ENCODE results near the gene TOP2A. TPM values are rescaled to one million over a fixed set of nuclear protein-coding genes. Genes with fewer than 3 reads are reported as not detected.

Gene TOP2A
- total RNA-seq, 1 donor from 2014 or later, result 114 TPM

DNA sequence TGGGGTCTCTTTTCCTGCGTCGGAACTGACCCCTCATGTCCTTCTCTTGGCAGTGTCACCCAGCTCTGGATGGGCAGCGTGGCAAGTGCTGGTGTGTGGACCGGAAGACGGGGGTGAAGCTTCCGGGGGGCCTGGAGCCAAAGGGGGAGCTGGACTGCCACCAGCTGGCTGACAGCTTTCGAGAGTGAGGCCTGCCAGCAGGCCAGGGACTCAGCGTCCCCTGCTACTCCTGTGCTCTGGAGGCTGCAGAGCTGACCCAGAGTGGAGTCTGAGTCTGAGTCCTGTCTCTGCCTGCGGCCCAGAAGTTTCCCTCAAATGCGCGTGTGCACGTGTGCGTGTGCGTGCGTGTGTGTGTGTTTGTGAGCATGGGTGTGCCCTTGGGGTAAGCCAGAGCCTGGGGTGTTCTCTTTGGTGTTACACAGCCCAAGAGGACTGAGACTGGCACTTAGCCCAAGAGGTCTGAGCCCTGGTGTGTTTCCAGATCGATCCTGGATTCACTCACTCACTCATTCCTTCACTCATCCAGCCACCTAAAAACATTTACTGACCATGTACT, 38.8 kb upstream of the TOP2A start:
- Mint-ChIP-seq H3K27me3 (peaks cover 14% of the 10 kb centered on the region), H3K36me3 (ENCODE audit: insufficient read depth) (peaks cover 3% of the 10 kb centered on the region), H3K4me3 (ENCODE audit: low read depth) (no peak overlapping the region), H3K9me3 (ENCODE audit: low read depth) (no peaks in the 10 kb centered on the region), H3K27ac (no peak overlapping the region), H3K4me1 (ENCODE audit: low read depth) (peaks cover 2% of the 10 kb centered on the region)
- TF ChIP-seq, protein P1, sequence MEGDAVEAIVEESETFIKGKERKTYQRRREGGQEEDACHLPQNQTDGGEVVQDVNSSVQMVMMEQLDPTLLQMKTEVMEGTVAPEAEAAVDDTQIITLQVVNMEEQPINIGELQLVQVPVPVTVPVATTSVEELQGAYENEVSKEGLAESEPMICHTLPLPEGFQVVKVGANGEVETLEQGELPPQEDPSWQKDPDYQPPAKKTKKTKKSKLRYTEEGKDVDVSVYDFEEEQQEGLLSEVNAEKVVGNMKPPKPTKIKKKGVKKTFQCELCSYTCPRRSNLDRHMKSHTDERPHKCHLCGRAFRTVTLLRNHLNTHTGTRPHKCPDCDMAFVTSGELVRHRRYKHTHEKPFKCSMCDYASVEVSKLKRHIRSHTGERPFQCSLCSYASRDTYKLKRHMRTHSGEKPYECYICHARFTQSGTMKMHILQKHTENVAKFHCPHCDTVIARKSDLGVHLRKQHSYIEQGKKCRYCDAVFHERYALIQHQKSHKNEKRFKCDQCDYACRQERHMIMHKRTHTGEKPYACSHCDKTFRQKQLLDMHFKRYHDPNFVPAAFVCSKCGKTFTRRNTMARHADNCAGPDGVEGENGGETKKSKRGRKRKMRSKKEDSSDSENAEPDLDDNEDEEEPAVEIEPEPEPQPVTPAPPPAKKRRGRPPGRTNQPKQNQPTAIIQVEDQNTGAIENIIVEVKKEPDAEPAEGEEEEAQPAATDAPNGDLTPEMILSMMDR (IDR thresholded peaks at IDR 0.05; ENCODE audit: unreplicated experiment), result no peak
- no peak for DNase-seq (ENCODE audit: low spot score, unreplicated experiment)

GRCh38 chr17:40454613-40454995, 36.9 kb upstream of the TOP2A start:
- DNase-seq (ENCODE audit: low spot score, unreplicated experiment), result no peak
- no peak overlapping the region for H3K4me3 Mint-ChIP-seq (ENCODE audit: low read depth)
- no peak overlapping the region for H3K27ac Mint-ChIP-seq
- TF ChIP-seq, protein P1 (IDR thresholded peaks at IDR 0.05; ENCODE audit: unreplicated experiment), result no peak
- peaks cover 14% of the 10 kb centered on the region for H3K27me3 Mint-ChIP-seq
- peaks cover 3% of the 10 kb centered on the region for H3K36me3 Mint-ChIP-seq (ENCODE audit: insufficient read depth)
- H3K9me3 Mint-ChIP-seq (ENCODE audit: low read depth), result no peaks in the 10 kb centered on the region
- H3K4me1 Mint-ChIP-seq (ENCODE audit: low read depth), result peaks cover 2% of the 10 kb centered on the region

DNA sequence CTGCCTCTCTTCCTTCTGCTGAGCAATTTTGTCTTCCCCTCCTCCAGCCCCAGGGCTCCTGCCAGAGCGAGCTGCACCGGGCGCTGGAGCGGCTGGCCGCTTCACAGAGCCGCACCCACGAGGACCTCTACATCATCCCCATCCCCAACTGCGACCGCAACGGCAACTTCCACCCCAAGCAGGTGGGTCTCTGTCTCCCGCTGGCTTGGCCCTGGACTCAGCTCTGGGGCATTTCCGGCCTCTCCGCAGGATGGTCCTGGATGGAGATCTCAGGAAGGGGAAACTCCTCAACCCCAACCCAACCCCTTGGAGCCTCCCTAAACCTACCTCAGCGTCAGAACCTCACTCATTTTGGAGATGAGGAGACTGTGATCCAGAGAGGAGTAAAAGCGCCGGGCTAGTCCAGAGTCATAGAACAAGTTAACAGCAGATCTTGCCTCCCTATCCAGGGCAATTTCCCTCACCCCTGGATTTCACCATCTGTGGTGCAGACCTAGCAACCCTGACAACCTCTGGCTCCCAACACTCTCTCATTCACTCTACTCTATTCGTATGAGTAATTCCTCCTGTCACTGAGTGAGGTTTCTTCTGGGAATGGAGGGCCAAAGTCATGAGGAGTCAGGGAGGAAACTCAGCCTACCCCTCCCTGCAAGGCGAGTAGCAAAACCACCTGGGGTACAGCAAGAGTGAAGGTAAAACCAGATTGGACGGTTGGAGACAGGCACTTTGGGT, 36.4 kb upstream of the TOP2A start:
- peaks cover 2% of the 10 kb centered on the region for H3K4me1 Mint-ChIP-seq (ENCODE audit: low read depth)
- H3K36me3 Mint-ChIP-seq (ENCODE audit: insufficient read depth), result peaks cover 3% of the 10 kb centered on the region
- H3K9me3 Mint-ChIP-seq (ENCODE audit: low read depth), result no peaks in the 10 kb centered on the region
- TF ChIP-seq, protein P1 (IDR thresholded peaks at IDR 0.05; ENCODE audit: unreplicated experiment), result no peak
- peaks cover 12% of the 10 kb centered on the region for H3K27me3 Mint-ChIP-seq
- H3K27ac Mint-ChIP-seq, result no peak overlapping the region
- H3K4me3 Mint-ChIP-seq (ENCODE audit: low read depth), result no peak overlapping the region
- no peak for DNase-seq (ENCODE audit: low spot score, unreplicated experiment)

DNA sequence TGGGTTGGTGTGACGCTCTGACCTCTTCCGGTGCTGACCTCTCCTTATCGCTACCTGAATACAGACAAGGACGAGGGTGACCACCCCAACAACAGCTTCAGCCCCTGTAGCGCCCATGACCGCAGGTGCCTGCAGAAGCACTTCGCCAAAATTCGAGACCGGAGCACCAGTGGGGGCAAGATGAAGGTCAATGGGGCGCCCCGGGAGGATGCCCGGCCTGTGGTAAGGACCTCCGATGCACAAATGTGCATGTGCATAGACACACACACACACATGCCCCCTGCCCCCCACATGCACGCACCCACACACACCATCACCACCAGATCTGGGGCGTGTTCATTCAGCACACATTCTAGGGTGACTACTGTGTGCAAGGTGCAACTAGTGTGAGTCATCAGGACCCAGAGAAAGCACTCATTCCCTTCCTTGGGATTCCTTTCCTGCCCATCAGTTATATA, 35.3 kb upstream of the TOP2A start:
- Mint-ChIP-seq H3K4me3 (ENCODE audit: low read depth) (no peak overlapping the region), H3K27ac (no peak overlapping the region), H3K27me3 (peaks cover 9% of the 10 kb centered on the region), H3K4me1 (ENCODE audit: low read depth) (peaks cover 6% of the 10 kb centered on the region), H3K36me3 (ENCODE audit: insufficient read depth) (peaks cover 3% of the 10 kb centered on the region), H3K9me3 (ENCODE audit: low read depth) (no peaks in the 10 kb centered on the region)
- TF ChIP-seq, protein P1 (IDR thresholded peaks at IDR 0.05; ENCODE audit: unreplicated experiment), result no peak
- DNase-seq (ENCODE audit: low spot score, unreplicated experiment), result no peak

DNA sequence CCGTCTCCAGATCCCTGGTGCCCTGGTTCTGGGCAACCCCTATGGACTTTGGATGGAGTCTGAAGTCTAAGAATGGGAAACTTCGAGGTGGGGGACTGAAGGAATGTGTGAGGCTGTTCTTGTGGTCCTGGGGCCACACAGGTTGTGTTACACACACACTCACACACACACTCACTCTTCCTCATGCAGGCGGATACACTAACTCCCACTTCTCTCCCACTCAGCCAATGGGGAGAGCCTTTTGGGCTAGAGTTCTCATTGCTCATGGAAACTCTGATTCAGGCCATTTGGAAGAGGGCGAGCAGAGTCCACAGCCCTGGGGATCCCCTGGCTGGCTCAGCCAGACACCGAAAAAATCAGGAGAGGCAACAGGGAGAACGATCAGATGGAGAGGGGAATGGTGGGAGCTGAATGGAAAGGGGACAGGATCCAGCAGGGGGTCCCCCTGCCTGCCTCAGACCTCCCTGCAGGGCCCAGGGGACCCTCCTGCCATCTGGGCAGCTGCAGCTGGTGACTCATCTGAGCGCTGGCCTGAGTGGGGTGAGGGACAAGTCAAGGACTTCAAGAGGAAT, 34.6 kb upstream of the TOP2A start:
- no peak for DNase-seq (ENCODE audit: low spot score, unreplicated experiment)
- no peak overlapping the region for H3K4me3 Mint-ChIP-seq (ENCODE audit: low read depth)
- H3K27ac Mint-ChIP-seq, result no peak overlapping the region
- TF ChIP-seq, protein P1 (IDR thresholded peaks at IDR 0.05; ENCODE audit: unreplicated experiment), result no peak
- H3K27me3 Mint-ChIP-seq, result peaks cover 6% of the 10 kb centered on the region
- H3K36me3 Mint-ChIP-seq (ENCODE audit: insufficient read depth), result peaks cover 3% of the 10 kb centered on the region
- no peaks in the 10 kb centered on the region for H3K9me3 Mint-ChIP-seq (ENCODE audit: low read depth)
- peaks cover 4% of the 10 kb centered on the region for H3K4me1 Mint-ChIP-seq (ENCODE audit: low read depth)

Data from progenitor cell of endocrine pancreas (in vitro differentiated cells).